ENCODE data around the gene PMM2. TPM values are rescaled to one million over a fixed set of nuclear protein-coding genes. Genes with fewer than 3 reads are reported as not detected.

The PMM2 gene
- total and polyA plus RNA-seq, 2 donors (not counting 3 experiments of a cell fraction or from before 2014, with no cell fraction given) = 29.0 to 61.3 TPM

- dilution Hi-C loops (cut with MboI; ENCODE audit: extremely low pct_ligation_motif_present, low sequenced_read_pairs) (no loop called here), intact Hi-C loops (cut with micrococcal nuclease) (no loop called here)
- no peak overlapping the region for H3K4me2 ChIP-seq (ENCODE audit: insufficient read depth, low read length)
- H4K20me1 ChIP-seq (replicated peaks; ENCODE audit: control insufficient read depth, extremely low read depth, insufficient read depth, low read length) = peaks cover 4% of the 10 kb centered on the region
- no peak for DNase-seq (ENCODE audit: low read depth, low spot score)
- H3K4me3 ChIP-seq (replicated peaks in 1 of 3; ENCODE audit: insufficient read depth in 1 of 3, low read depth in 1 of 3, low read length in 3 of 3) = no peak overlapping the region
- FAIRE-seq = no peak
- H3K9me1 ChIP-seq (replicated peaks; ENCODE audit: control insufficient read depth, extremely low read depth, insufficient read depth, low read length) = no peaks in the 10 kb centered on the region
- POLR2A ChIA-PET = no interaction called here
- H3K36me3 ChIP-seq (ENCODE audit: control insufficient read depth in 2 of 2, extremely low read depth in 1 of 2, insufficient read depth in 2 of 2, low read length in 2 of 2) = peaks cover 20 to 29% of the 10 kb centered on the region in 2 experiments
- no TSS peak for BruUV-seq (replicated peaks)
- H3K27me3 ChIP-seq (ENCODE audit: control insufficient read depth in 2 of 2, insufficient read depth in 2 of 2, low read length in 2 of 2) = no peaks in the 10 kb centered on the region
- H3K27ac ChIP-seq (ENCODE audit: insufficient read depth, low read depth, low read length) = no peak overlapping the region
- CTCF ChIA-PET = interaction anchor here (1.3 to 1.9 kb wide), 2 partner anchors 10 to 18 kb away, joined by 3 to 4 read pairs; no protein-coding TSS in a partner anchor
- no peak for TF ChIP-seq POLR2A (IDR thresholded peaks at IDR 0.05; ENCODE audit: low read depth, low read length)
- no peak for TF ChIP-seq EZH2 (IDR thresholded peaks at IDR 0.05; ENCODE audit: borderline replicate concordance, low read depth, low read length, severe bottlenecking)
- no peak for TF ChIP-seq MAX (IDR thresholded peaks at IDR 0.05; ENCODE audit: insufficient read depth, insufficient read length)
- no peak overlapping the region for H3K9ac ChIP-seq (replicated peaks; ENCODE audit: extremely low read depth, insufficient read depth, low read length)
- peaks cover 4% of the 10 kb centered on the region for H3K79me2 ChIP-seq (ENCODE audit: control insufficient read depth, insufficient read depth, low read length)
- no peaks in the 10 kb centered on the region for H3K9me3 ChIP-seq (replicated peaks; ENCODE audit: control insufficient read depth, insufficient read depth, low read length)
- H3K4me1 ChIP-seq (ENCODE audit: control insufficient read depth, extremely low read depth, insufficient read depth, low read length) = no peaks in the 10 kb centered on the region
- H2AFZ ChIP-seq (ENCODE audit: low read depth, low read length) = no peak overlapping the region
Observed at GRCh38 chr16:8818504-8819270, 21.0 kb downstream of the PMM2 start.

DNA sequence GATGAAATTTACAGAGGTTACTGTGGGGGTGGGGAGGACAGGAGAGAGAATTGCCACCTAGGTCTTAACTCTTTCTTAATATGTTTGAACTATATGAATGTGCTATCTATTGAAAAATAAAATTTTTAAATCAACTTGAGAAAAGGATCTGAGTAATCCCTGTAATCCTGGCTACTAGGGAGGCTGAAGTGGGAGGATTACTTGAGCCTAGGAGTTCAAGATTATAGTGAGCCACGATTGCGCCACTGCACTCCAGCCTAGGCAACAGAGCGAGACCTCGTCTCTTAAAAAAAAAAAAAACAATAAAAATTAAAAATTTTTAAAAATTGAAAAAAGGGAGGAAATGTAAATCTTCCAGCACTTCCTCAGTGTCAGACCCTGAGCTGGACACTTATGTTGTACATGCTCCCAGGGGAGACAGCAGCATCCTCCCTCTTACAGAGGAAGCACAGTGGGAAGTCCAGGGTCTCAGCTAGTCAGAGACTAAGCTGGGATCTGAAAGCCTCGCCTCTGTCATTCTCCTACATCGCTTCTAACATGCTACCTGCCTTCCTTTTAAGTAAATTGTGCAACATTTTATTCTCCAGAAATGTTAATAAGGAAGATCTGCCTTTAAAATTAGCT, 21.9 kb downstream of the PMM2 start:
- Histone ChIP-seq H3K4me2 (ENCODE audit: insufficient read depth, low read length) (no peak overlapping the region), H3K4me3 (replicated peaks in 1 of 3; ENCODE audit: insufficient read depth in 1 of 3, low read depth in 1 of 3, low read length in 3 of 3) (no peak overlapping the region), H4K20me1 (replicated peaks; ENCODE audit: control insufficient read depth, extremely low read depth, insufficient read depth, low read length) (peaks cover 4% of the 10 kb centered on the region), H3K9me3 (replicated peaks; ENCODE audit: control insufficient read depth, insufficient read depth, low read length) (no peaks in the 10 kb centered on the region), H3K79me2 (ENCODE audit: control insufficient read depth, insufficient read depth, low read length) (peaks cover 4% of the 10 kb centered on the region), H3K36me3 (ENCODE audit: control insufficient read depth in 2 of 2, extremely low read depth in 1 of 2, insufficient read depth in 2 of 2, low read length in 2 of 2) (peaks cover 14 to 23% of the 10 kb centered on the region in 2 experiments), H2AFZ (ENCODE audit: low read depth, low read length) (no peak overlapping the region), H3K9ac (replicated peaks; ENCODE audit: extremely low read depth, insufficient read depth, low read length) (no peak overlapping the region), H3K4me1 (ENCODE audit: control insufficient read depth, extremely low read depth, insufficient read depth, low read length) (no peaks in the 10 kb centered on the region), H3K27ac (ENCODE audit: insufficient read depth, low read depth, low read length) (no peak overlapping the region), H3K9me1 (replicated peaks; ENCODE audit: control insufficient read depth, extremely low read depth, insufficient read depth, low read length) (no peaks in the 10 kb centered on the region), H3K27me3 (ENCODE audit: control insufficient read depth in 2 of 2, insufficient read depth in 2 of 2, low read length in 2 of 2) (no peaks in the 10 kb centered on the region)
- TF ChIP-seq POLR2AphosphoS5 (IDR thresholded peaks at IDR 0.05; ENCODE audit: insufficient read depth, low read depth, low read length) = no peak
- TF ChIP-seq EZH2 (IDR thresholded peaks at IDR 0.05; ENCODE audit: borderline replicate concordance, low read depth, low read length, severe bottlenecking) = no peak
- TF ChIP-seq, protein P1, sequence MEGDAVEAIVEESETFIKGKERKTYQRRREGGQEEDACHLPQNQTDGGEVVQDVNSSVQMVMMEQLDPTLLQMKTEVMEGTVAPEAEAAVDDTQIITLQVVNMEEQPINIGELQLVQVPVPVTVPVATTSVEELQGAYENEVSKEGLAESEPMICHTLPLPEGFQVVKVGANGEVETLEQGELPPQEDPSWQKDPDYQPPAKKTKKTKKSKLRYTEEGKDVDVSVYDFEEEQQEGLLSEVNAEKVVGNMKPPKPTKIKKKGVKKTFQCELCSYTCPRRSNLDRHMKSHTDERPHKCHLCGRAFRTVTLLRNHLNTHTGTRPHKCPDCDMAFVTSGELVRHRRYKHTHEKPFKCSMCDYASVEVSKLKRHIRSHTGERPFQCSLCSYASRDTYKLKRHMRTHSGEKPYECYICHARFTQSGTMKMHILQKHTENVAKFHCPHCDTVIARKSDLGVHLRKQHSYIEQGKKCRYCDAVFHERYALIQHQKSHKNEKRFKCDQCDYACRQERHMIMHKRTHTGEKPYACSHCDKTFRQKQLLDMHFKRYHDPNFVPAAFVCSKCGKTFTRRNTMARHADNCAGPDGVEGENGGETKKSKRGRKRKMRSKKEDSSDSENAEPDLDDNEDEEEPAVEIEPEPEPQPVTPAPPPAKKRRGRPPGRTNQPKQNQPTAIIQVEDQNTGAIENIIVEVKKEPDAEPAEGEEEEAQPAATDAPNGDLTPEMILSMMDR (IDR thresholded peaks at IDR 0.05; ENCODE audit: extremely low read depth in 1 of 2, insufficient read depth in 1 of 2, low read depth in 1 of 2, low read length in 2 of 2) = no peak
- TF ChIP-seq JUN (IDR thresholded peaks at IDR 0.05; ENCODE audit: borderline replicate concordance, insufficient read depth, insufficient read length, low read depth) = no peak
- no peak for TF ChIP-seq MYC (IDR thresholded peaks at IDR 0.05; ENCODE audit: low read depth, low read length)
- TF ChIP-seq POLR2A (IDR thresholded peaks at IDR 0.05; ENCODE audit: low read depth, low read length) = no peak
- no peak for TF ChIP-seq GATA2 (IDR thresholded peaks at IDR 0.05; ENCODE audit: insufficient read depth, insufficient read length, low read depth, low read length)
- ChIA-PET POLR2A (no interaction called here), CTCF (interaction anchor here (1.2 to 1.9 kb wide), 4 partner anchors 10 to 60 kb away, joined by 3 to 8 read pairs (median 4); no protein-coding TSS in a partner anchor)
- BruUV-seq (replicated peaks) = no TSS peak
- dilution Hi-C loops (cut with MboI; ENCODE audit: extremely low pct_ligation_motif_present, low sequenced_read_pairs) (no loop called here), intact Hi-C loops (cut with micrococcal nuclease) (no loop called here)
- DNase-seq (ENCODE audit: low read depth, low spot score) = no peak
- no peak for FAIRE-seq
